ENCODE results near the gene LRRC45.

DNA sequence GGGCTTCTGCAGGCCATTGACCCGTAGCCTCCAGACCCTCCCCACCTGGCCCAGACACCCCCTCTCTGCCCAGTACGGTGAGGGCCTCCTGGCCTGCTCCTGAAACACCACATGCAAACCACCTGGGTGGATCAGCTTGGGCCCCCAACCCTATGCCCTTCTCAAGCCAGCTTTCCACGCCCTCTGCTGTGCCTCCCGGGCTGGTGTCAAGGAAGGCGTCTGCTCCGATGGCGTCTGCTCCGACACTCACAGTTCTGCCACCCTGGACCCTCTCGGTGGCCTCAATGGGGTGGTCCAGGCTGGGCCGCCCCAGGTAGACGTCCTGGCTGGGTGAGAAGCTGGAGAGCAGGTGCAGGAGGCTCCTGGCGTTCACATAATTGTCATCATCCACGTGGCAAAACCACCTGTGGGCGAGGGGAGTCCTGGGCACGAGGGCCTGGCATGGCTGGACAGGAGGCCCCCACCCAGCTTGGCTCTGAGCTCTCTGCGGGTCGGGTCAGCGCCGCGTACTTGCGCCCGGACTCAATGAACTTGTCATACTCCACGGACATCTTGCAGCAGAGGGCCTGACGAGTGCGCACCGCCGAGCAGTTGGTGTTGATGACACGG, 27.2 kb downstream of the LRRC45 start:
- TF ChIP-seq, protein P1, sequence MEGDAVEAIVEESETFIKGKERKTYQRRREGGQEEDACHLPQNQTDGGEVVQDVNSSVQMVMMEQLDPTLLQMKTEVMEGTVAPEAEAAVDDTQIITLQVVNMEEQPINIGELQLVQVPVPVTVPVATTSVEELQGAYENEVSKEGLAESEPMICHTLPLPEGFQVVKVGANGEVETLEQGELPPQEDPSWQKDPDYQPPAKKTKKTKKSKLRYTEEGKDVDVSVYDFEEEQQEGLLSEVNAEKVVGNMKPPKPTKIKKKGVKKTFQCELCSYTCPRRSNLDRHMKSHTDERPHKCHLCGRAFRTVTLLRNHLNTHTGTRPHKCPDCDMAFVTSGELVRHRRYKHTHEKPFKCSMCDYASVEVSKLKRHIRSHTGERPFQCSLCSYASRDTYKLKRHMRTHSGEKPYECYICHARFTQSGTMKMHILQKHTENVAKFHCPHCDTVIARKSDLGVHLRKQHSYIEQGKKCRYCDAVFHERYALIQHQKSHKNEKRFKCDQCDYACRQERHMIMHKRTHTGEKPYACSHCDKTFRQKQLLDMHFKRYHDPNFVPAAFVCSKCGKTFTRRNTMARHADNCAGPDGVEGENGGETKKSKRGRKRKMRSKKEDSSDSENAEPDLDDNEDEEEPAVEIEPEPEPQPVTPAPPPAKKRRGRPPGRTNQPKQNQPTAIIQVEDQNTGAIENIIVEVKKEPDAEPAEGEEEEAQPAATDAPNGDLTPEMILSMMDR (IDR thresholded peaks at IDR 0.05) = no peak
- no peak for TF ChIP-seq POLR2A (IDR thresholded peaks at IDR 0.05)

Data from adrenal gland (tissue), 5 donors.